ENCODE results near the gene CD300LG.

Gene CD300LG

DNA sequence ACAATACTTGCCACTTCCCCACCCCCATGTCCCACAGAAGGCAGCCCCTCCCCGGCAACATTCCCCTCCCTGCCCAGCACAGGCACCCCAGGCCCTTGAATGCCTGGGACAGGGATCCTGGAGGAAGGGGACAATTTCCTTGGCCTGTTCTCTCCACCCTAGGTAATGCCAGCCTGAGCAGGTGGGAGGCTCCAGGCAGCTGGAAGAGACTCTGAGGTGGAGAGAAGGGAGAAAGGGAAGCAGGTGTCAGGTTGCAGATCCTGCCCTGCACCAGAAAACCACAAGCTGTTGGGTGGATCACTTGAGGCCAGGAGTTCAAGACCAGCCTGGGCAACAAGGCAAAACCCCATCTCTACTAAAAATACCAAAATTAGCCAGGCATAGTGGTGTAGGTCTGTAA, 51.5 kb downstream of the CD300LG start:
- H3K4me3 ChIP-seq (ENCODE audit: low read depth, low read length): no peak overlapping the region
- no peaks in the 10 kb centered on the region for H3K9me3 ChIP-seq (ENCODE audit: control insufficient read depth, insufficient read depth, low read depth, low read length)
- peaks cover 18% of the 10 kb centered on the region for H3K27me3 ChIP-seq (ENCODE audit: control insufficient read depth, insufficient read depth, low read length)
- H3K27ac ChIP-seq (ENCODE audit: low read depth, low read length): no peak overlapping the region
- peaks cover 28% of the 10 kb centered on the region for H3K4me1 ChIP-seq (ENCODE audit: control insufficient read depth, insufficient read depth, low read length)
- H3K9ac ChIP-seq (ENCODE audit: low read length): no peak overlapping the region
- H3K36me3 ChIP-seq (ENCODE audit: control insufficient read depth, insufficient read depth, low read length): peaks cover 6% of the 10 kb centered on the region; the same call in 1 of the 2 replicates

DNA sequence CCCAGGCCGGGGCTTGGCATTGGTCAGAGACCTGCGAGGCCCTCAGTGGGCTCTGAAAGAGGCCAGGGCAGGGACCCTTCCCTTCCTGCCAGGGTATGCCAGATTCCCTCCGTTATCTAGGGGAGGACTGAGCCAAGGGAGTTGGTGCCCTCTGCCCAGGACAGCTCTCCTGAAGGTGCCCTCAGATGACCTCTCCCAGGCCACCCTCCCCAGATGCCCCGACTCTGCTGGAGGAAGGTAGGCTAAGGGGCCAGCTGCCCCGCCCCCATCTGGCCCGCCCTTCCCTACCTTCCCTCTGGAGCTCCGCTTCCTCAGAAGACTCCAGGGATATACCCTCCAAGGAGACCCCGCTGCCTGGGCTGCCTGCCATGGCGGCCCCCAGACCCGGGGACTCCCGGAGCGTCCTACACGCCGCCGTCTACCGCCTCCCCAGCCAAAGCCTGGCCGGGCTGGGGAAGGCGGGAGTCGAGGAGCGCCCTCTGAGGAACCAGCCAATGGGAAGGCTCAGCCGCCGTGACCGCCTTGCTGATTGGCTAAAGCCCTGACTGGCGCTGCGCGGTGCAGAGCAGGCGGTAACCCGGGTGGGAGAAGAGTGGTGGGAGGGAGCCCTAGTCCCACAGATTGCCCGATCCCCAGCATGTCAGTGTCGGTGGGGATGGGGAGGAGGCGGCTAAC, 53.3 kb downstream of the CD300LG start:
- Histone ChIP-seq H3K27me3 (ENCODE audit: control insufficient read depth, insufficient read depth, low read length) (peaks cover 32% of the 10 kb centered on the region), H3K4me3 (ENCODE audit: low read depth, low read length) (peak overlapping the region; percentile 65), H3K9me3 (ENCODE audit: control insufficient read depth, insufficient read depth, low read depth, low read length) (no peaks in the 10 kb centered on the region), H3K4me1 (ENCODE audit: control insufficient read depth, insufficient read depth, low read length) (peaks cover 31% of the 10 kb centered on the region), H3K9ac (ENCODE audit: low read length) (no peak overlapping the region), H3K27ac (ENCODE audit: low read depth, low read length) (no peak overlapping the region), H3K36me3 (ENCODE audit: control insufficient read depth, insufficient read depth, low read length) (peaks cover 6% of the 10 kb centered on the region; the same call in 1 of the 2 replicates)

DNA sequence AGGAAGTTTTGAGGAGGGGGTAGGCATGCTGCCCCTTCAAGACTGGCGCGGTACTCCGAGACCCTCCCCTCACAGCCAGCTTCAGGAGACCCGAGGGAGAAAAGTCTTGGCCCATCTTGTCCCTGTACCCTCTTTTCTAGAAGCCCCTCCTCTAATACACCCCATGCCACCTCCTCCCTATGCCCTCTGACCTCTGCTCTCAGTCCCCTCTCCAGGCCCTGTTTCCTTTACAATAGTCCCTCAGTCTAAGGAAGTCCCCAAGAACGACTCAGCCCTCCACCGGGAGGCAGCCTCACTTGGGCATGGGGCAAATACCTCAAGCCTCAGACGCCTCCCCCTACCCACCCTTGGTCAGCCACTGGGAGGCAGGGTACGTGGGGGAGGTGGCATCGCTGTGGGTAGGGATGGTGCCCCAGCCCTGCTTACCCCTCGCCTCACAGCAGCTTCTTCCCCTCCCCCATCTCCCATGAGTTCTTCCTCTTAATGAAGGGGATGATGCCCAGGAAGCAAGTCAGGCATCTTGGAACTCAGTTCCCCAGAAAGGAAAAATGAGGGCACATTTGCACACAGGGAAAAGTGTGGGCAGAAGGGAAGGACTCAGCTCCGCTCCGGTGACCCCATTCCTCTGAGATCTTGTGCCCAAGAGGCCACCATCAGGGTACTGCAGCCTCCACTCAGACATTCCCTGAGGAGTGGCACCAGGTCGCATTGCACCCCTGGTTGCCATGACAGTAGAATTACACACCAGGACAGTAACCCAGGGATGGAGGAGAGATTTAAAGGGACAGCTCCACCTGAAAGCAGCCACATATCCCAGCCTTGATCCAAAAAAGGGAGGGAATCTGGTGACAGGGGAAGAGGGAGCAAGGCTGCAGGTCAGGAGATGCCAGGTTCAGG, 54.1 kb downstream of the CD300LG start:
- Histone ChIP-seq H3K36me3 (ENCODE audit: control insufficient read depth, insufficient read depth, low read length) (peaks cover 6% of the 10 kb centered on the region; the same call in 1 of the 2 replicates), H3K4me3 (ENCODE audit: low read depth, low read length) (peak overlapping the region; percentile 65), H3K27ac (ENCODE audit: low read depth, low read length) (no peak overlapping the region), H3K4me1 (ENCODE audit: control insufficient read depth, insufficient read depth, low read length) (peaks cover 39% of the 10 kb centered on the region), H3K9me3 (ENCODE audit: control insufficient read depth, insufficient read depth, low read depth, low read length) (no peaks in the 10 kb centered on the region), H3K9ac (ENCODE audit: low read length) (no peak overlapping the region), H3K27me3 (ENCODE audit: control insufficient read depth, insufficient read depth, low read length) (peaks cover 40% of the 10 kb centered on the region)

DNA sequence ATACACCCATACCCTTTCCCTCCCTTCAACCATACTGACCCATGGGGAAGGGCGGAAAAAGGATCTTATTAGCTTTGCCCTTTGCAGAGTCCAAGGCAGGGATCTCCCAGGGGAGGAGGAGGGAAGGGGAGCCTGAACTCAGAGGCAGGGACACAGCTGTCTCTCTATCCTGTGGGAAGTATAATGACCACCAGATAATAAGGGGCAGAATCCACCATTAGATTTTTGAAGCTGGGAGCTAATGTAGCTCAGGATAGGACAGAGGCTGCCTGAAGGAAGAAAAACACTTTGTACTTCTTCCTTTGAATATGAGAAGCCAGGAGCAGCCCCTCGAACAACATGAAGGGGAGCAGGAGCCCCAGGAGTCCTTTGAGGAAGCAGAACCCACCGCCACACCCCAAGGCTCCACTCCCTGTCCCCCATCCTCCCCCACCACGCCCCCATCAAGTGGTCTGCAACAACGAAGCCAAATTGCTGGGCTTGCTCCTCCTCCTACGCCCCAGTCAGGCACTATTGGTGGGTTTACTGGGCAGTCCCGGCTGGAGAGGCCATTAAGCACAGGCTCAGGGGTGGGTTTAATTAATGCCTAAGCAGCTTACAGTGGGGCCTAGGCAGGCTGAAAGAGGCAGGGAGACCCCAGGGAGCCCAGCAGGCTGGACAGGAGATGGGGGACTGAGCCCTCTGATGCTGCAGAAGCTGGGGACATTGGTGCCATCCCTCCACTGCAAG, 55.0 kb downstream of the CD300LG start:
- no peak overlapping the region for H3K4me3 ChIP-seq (ENCODE audit: low read depth, low read length)
- H3K9ac ChIP-seq (ENCODE audit: low read length): no peak overlapping the region
- peaks cover 6% of the 10 kb centered on the region; the same call in 1 of the 2 replicates for H3K36me3 ChIP-seq (ENCODE audit: control insufficient read depth, insufficient read depth, low read length)
- no peak overlapping the region for H3K27ac ChIP-seq (ENCODE audit: low read depth, low read length)
- no peaks in the 10 kb centered on the region for H3K9me3 ChIP-seq (ENCODE audit: control insufficient read depth, insufficient read depth, low read depth, low read length)
- H3K27me3 ChIP-seq (ENCODE audit: control insufficient read depth, insufficient read depth, low read length): peaks cover 44% of the 10 kb centered on the region
- peaks cover 43% of the 10 kb centered on the region for H3K4me1 ChIP-seq (ENCODE audit: control insufficient read depth, insufficient read depth, low read length)

DNA sequence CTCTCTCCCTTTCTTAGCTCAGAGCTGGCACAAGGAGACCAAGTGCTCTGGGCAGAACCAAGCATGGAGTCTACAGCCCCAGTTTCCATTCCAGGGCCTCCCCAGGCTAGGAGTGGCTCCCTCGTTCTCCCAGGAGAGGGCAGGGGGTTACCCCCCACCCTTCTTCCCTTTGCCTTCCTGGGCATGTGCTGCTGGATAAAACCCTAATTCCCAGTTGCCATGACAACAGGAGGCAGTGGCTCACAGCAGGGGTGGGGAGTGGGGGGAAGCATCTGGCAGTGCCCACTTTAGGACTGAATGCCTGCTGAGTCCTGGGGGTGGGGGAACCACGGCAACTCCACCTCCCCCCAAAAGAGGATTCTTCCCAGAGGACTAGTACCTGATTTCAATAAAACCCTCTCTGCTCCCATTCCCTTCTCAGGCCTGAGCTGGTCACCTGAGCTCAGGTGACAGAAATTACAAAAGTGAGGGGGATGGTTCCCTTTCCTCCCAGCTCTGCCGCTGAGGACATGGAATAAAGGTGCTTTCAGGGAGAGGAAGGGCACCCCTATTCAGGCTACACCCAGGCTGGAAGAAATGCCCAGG, 58.5 kb downstream of the CD300LG start:
- Histone ChIP-seq H3K4me3 (ENCODE audit: low read depth, low read length) (peak overlapping the region; percentile 75), H3K27ac (ENCODE audit: low read depth, low read length) (no peak overlapping the region), H3K9me3 (ENCODE audit: control insufficient read depth, insufficient read depth, low read depth, low read length) (no peaks in the 10 kb centered on the region), H3K4me1 (ENCODE audit: control insufficient read depth, insufficient read depth, low read length) (peaks cover 32% of the 10 kb centered on the region), H3K36me3 (ENCODE audit: control insufficient read depth, insufficient read depth, low read length) (no peaks in the 10 kb centered on the region), H3K9ac (ENCODE audit: low read length) (no peak overlapping the region), H3K27me3 (ENCODE audit: control insufficient read depth, insufficient read depth, low read length) (peaks cover 61% of the 10 kb centered on the region)

DNA sequence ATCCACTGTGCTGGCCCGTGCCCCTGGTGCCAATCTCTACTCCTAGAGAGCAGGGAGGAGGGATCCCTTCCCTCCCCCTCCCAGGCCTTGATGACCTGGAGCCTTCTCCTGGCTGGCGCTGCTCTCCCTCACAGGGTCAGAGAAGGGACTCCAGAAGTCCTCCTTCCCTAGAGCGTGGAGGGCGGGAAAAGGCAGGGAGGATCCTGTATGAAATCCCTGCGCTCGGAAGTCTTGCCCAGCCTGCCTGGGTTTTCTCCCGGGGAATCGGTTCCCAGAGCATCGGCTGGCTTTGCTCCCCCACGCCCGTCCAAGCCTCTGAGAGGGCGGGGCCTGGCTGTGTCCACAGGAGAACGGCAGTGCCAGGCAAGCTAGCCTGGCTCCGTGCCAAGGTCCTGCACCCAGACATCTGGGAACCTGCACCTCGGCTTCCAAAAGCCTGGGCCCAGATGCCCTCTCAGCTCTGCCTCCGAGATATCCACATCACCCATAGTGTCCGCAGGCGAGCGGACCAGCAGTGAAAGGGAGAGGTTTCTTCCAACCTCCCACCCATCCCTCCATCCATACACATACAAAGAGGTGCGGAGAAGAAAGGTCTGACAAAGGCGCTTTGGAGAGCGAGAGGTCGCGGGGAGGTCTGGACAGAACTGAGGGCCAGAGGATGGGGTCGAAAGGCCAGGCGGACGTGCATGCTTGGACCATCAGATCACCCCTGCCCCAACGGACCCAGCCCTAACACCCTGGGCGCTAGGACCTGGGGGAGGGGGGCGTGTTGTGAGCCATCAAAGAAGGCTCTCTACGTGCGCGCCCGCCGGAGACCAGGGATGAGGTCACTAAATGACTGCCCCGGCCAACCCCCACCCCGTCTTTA, 59.2 kb downstream of the CD300LG start:
- peak overlapping the region; percentile 22 for H3K9ac ChIP-seq (ENCODE audit: low read length)

DNA sequence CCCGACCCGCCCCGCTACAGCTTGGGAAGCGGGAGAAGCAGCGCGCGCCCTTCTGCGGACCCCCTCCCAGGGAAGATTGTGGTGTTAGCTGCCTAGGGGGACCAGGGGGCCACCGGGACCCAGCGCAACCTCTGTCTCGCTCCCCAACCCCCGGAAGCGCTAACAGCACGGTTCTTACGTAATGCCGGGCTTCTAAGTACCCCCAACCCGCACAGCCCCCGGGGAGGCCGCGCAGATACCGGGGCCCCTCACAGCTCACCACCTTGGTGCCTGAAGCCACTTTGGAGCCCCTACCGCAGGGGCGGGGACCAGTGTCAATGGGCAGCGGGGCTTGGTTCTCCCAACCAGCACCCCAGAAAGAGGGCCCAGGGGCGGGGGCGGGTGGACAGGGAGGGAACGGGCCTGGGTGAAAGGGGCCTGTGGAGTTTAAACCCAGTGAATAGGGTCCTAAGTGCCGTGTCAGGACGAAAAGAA, 60.0 kb downstream of the CD300LG start:
- Histone ChIP-seq H3K9ac (ENCODE audit: low read length) (no peak overlapping the region), H3K9me3 (ENCODE audit: control insufficient read depth, insufficient read depth, low read depth, low read length) (no peaks in the 10 kb centered on the region), H3K27me3 (ENCODE audit: control insufficient read depth, insufficient read depth, low read length) (peaks cover 53% of the 10 kb centered on the region), H3K4me1 (ENCODE audit: control insufficient read depth, insufficient read depth, low read length) (peaks cover 18% of the 10 kb centered on the region), H3K27ac (ENCODE audit: low read depth, low read length) (no peak overlapping the region), H3K4me3 (ENCODE audit: low read depth, low read length) (peak overlapping the region; percentile 75), H3K36me3 (ENCODE audit: control insufficient read depth, insufficient read depth, low read length) (no peaks in the 10 kb centered on the region)

More for the DNA sequence above, 59.2 kb downstream of the CD300LG start:
- H3K27ac ChIP-seq (ENCODE audit: low read depth, low read length): no peak overlapping the region
- H3K4me1 ChIP-seq (ENCODE audit: control insufficient read depth, insufficient read depth, low read length): peaks cover 26% of the 10 kb centered on the region
- H3K4me3 ChIP-seq (ENCODE audit: low read depth, low read length): peak overlapping the region; percentile 75
- H3K27me3 ChIP-seq (ENCODE audit: control insufficient read depth, insufficient read depth, low read length): peaks cover 55% of the 10 kb centered on the region
- no peaks in the 10 kb centered on the region for H3K36me3 ChIP-seq (ENCODE audit: control insufficient read depth, insufficient read depth, low read length)
- H3K9me3 ChIP-seq (ENCODE audit: control insufficient read depth, insufficient read depth, low read depth, low read length): no peaks in the 10 kb centered on the region

DNA sequence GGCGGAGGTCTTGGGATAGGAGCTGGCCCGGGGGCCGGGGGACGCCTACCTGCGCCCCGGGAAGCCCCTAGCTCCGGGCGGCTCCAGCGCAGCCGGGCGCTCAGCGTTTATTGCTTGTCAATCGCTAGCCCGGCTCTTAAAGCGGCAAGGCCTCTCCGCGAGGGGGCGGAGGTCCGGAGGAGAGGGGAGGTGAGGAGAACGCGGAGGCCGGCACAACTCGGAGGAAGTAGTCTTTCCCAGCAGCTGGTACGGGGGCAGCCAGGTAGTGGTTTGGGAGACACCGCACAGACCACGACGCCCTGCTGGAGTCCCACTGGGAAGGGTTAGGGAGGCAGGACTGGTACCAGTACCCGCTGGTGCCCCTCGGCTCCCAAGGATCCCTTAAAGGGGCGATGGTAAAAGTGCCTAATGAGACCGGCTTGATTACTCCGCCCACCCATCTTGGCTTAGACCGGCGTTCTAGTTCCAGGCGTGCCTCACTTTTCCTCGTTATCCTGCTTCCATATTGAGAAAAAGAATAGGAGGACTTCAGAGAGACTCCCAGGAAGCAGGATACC, 60.5 kb downstream of the CD300LG start, which contains the start of gene MPP2:
Gene MPP2 (minus strand): TSS at position 112 of the 557 bp plus-strand sequence. CDS start 3,076 bp downstream, outside the sequence.
- H3K9me3 ChIP-seq (ENCODE audit: control insufficient read depth, insufficient read depth, low read depth, low read length): no peaks in the 10 kb centered on the region
- H3K36me3 ChIP-seq (ENCODE audit: control insufficient read depth, insufficient read depth, low read length): no peaks in the 10 kb centered on the region
- peaks cover 18% of the 10 kb centered on the region for H3K4me1 ChIP-seq (ENCODE audit: control insufficient read depth, insufficient read depth, low read length)
- H3K4me3 ChIP-seq (ENCODE audit: low read depth, low read length): peak within 1 kb of the TSS; percentile 75
- H3K27me3 ChIP-seq (ENCODE audit: control insufficient read depth, insufficient read depth, low read length): peaks cover 51% of the 10 kb centered on the region
- no peak within 1 kb of the TSS for H3K27ac ChIP-seq (ENCODE audit: low read depth, low read length)
- peak within 1 kb of the TSS; percentile 40 for H3K9ac ChIP-seq (ENCODE audit: low read length)

DNA sequence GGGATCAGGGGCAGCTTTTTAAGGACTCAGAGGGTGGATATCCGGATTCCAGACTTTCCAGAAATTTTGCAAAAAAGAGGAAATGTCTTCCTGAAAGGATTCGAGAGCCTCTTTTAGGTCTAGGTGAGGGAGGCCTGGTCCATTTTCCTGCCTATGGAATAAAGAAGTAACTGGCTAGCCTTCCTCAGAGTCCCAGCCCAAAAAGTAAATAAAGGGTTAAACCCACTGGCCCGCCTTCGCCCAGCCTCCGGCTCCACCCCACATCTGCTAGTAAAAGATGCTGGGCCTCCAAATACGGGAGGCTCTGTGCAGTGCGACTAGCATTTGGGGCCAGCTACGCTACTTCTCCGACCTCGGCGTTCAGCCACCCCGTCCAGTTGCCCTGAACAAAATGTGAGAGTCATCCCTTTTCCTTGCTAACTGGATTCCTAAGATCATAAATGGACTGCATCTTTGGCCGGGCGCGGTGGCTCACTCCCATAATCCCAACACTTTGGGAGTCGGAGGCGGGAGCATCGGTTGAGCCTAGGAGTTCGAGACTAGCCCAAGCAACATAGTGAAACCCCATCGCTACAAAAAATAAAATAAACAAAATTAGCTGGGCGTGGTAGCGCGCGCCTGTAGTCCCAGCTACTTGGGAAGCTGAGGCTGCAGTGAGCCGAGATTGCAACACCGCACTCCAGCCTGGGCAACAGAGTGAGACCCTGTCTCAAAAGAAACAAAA, 61.2 kb downstream of the CD300LG start:
- H3K4me1 ChIP-seq (ENCODE audit: control insufficient read depth, insufficient read depth, low read length): peaks cover 18% of the 10 kb centered on the region
- peak overlapping the region; percentile 75 for H3K4me3 ChIP-seq (ENCODE audit: low read depth, low read length)
- H3K9ac ChIP-seq (ENCODE audit: low read length): no peak overlapping the region
- H3K27me3 ChIP-seq (ENCODE audit: control insufficient read depth, insufficient read depth, low read length): peaks cover 51% of the 10 kb centered on the region
- no peaks in the 10 kb centered on the region for H3K36me3 ChIP-seq (ENCODE audit: control insufficient read depth, insufficient read depth, low read length)
- no peak overlapping the region for H3K27ac ChIP-seq (ENCODE audit: low read depth, low read length)
- no peaks in the 10 kb centered on the region for H3K9me3 ChIP-seq (ENCODE audit: control insufficient read depth, insufficient read depth, low read depth, low read length)

Data from HUES6 (cell line).